ENCODE data around the gene STAT1.
A peak's percentile ranks its signal among the peaks of the same experiment; 100 is the strongest.

Gene STAT1

GRCh38 chr2:191020221-191020741 is 6.3 kb upstream of the STAT1 start (continued):
- TF ChIP-seq ZNF324 (tag by site-specific recombination; IDR thresholded peaks at IDR 0.05) (peak; percentile 83), BCL11B (tag by site-specific recombination; IDR thresholded peaks at IDR 0.05; ENCODE audit: low read depth) (peak; percentile 33; the same call in 1 of the 2 replicates), ZNF623 (tag by site-specific recombination; IDR thresholded peaks at IDR 0.05) (peak; percentile 23; the same call in 1 of the 2 replicates), ZBTB6 (tag by site-specific recombination; IDR thresholded peaks at IDR 0.05) (no peak; the same call in 1 of the 2 replicates), GLIS2 (tag by site-specific recombination; IDR thresholded peaks at IDR 0.05) (peak; percentile 70; the same call in 1 of the 2 replicates), ZNF785 (tag by site-specific recombination; IDR thresholded peaks at IDR 0.05) (no peak), OVOL3 (tag by site-specific recombination; IDR thresholded peaks at IDR 0.05) (no peak), ZXDB (tag by site-specific recombination; IDR thresholded peaks at IDR 0.05) (peak; percentile 98), PRDM1 (tag by site-specific recombination; IDR thresholded peaks at IDR 0.05) (peak; percentile 99), ZNF645 (tag by site-specific recombination; IDR thresholded peaks at IDR 0.05) (no peak), PBX3 (CRISPR knock-in tag; IDR thresholded peaks at IDR 0.05) (peak; percentile 75; the same call in 1 of the 2 replicates), ZFP41 (tag by site-specific recombination; IDR thresholded peaks at IDR 0.05; ENCODE audit: borderline replicate concordance) (no peak), EGR2 (tag by site-specific recombination; IDR thresholded peaks at IDR 0.05; ENCODE audit: low read depth) (peak; percentile 71), ZNF658 (tag by site-specific recombination; IDR thresholded peaks at IDR 0.05) (no peak), ZNF560 (tag by site-specific recombination; IDR thresholded peaks at IDR 0.05; ENCODE audit: borderline replicate concordance) (no peak), HOXD13 (CRISPR knock-in tag; IDR thresholded peaks at IDR 0.05; ENCODE audit: borderline replicate concordance) (no peak), ZNF221 (tag by site-specific recombination; IDR thresholded peaks at IDR 0.05; ENCODE audit: borderline replicate concordance) (peak; percentile 40; the same call in 1 of the 2 replicates), ZNF114 (tag by site-specific recombination; IDR thresholded peaks at IDR 0.05) (no peak), TRIM28 (IDR thresholded peaks at IDR 0.05; ENCODE audit: borderline replicate concordance, low read length) (peak; percentile 50; the same call in 1 of the 2 replicates), MEIS1 (CRISPR knock-in tag; IDR thresholded peaks at IDR 0.05; ENCODE audit: borderline replicate concordance) (no peak), KLF8 (tag by site-specific recombination; IDR thresholded peaks at IDR 0.05) (peak; percentile 94), ZNF248 (tag by site-specific recombination; IDR thresholded peaks at IDR 0.05) (no peak), ZNF354C (tag by site-specific recombination; IDR thresholded peaks at IDR 0.05; ENCODE audit: borderline replicate concordance, low read depth) (no peak), ZNF16 (tag by site-specific recombination; IDR thresholded peaks at IDR 0.05; ENCODE audit: low read depth) (no peak), ZNF140 (tag by site-specific recombination; IDR thresholded peaks at IDR 0.05) (no peak), HOXC10 (CRISPR knock-in tag; IDR thresholded peaks at IDR 0.05) (peak; percentile 93; the same call in 1 of the 2 replicates), ZNF664 (tag by site-specific recombination; IDR thresholded peaks at IDR 0.05) (0 out of 2 replicates have a peak, but pooled peaks have one; percentile 20), ZNF223 (tag by site-specific recombination; IDR thresholded peaks at IDR 0.05) (no peak), ZNF404 (tag by site-specific recombination; IDR thresholded peaks at IDR 0.05) (no peak), ZNF548 (tag by site-specific recombination; IDR thresholded peaks at IDR 0.05) (no peak), ZEB2 (tag by site-specific recombination; IDR thresholded peaks at IDR 0.05) (peak; percentile 98), ZNF843 (tag by site-specific recombination; IDR thresholded peaks at IDR 0.05) (peak; percentile 84)
- TF ChIP-seq, protein P1, sequence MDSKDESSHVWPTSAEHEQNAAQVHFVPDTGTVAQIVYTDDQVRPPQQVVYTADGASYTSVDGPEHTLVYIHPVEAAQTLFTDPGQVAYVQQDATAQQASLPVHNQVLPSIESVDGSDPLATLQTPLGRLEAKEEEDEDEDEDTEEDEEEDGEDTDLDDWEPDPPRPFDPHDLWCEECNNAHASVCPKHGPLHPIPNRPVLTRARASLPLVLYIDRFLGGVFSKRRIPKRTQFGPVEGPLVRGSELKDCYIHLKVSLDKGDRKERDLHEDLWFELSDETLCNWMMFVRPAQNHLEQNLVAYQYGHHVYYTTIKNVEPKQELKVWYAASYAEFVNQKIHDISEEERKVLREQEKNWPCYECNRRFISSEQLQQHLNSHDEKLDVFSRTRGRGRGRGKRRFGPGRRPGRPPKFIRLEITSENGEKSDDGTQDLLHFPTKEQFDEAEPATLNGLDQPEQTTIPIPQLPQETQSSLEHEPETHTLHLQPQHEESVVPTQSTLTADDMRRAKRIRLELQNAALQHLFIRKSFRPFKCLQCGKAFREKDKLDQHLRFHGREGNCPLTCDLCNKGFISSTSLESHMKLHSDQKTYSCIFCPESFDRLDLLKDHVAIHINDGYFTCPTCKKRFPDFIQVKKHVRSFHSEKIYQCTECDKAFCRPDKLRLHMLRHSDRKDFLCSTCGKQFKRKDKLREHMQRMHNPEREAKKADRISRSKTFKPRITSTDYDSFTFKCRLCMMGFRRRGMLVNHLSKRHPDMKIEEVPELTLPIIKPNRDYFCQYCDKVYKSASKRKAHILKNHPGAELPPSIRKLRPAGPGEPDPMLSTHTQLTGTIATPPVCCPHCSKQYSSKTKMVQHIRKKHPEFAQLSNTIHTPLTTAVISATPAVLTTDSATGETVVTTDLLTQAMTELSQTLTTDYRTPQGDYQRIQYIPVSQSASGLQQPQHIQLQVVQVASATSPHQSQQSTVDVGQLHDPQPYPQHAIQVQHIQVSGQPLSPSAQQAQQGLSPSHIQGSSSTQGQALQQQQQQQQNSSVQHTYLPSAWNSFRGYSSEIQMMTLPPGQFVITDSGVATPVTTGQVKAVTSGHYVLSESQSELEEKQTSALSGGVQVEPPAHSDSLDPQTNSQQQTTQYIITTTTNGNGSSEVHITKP (tag by site-specific recombination; IDR thresholded peaks at IDR 0.05): peak; percentile 84

Data from HEK293 (cell line).